ENCODE measurements around the gene ANKZF1.

ANKZF1 gene

GRCh38 chr2:219250049-219250781 lies 20.6 kb downstream of the ANKZF1 start:
- peak overlapping the region; percentile 74 for H4K8ac ChIP-seq (ENCODE audit: low read length)
- H3K4me2 ChIP-seq (ENCODE audit: low read length, poor library complexity, severe bottlenecking), result no peak overlapping the region
- peak overlapping the region; percentile 77 to 79 for H3K4ac ChIP-seq (ENCODE audit: low read depth in 1 of 2, low read length in 2 of 2)
- H3K4me1 ChIP-seq (ENCODE audit: control insufficient read depth, insufficient read depth, low read depth, low read length), result peaks cover 69% of the 10 kb centered on the region
- H3K4me3 ChIP-seq (ENCODE audit: insufficient read depth in 1 of 2, low read depth in 1 of 2, low read length in 2 of 2), result peak overlapping the region in 1 of 2 experiments; percentile 10
- H3K18ac ChIP-seq (ENCODE audit: low read depth in 1 of 2, low read length in 2 of 2), result peak overlapping the region; percentile 13 to 46
- no peak overlapping the region for H3K23ac ChIP-seq (ENCODE audit: low read length in 2 of 2)
- H2AFZ ChIP-seq (ENCODE audit: low read depth, low read length), result no peak overlapping the region
- WGBS, result 95% methylated on average over 22 of the region's 22 CpGs
- peak overlapping the region; percentile 99 for H3K27ac ChIP-seq (ENCODE audit: low read length, poor library complexity, severe bottlenecking)
- peak overlapping the region; percentile 35 to 57 for H2BK12ac ChIP-seq (ENCODE audit: low read length in 2 of 2)
- peak overlapping the region; percentile 89 for H2AK5ac ChIP-seq (ENCODE audit: low read length, severe bottlenecking)
- no peaks in the 10 kb centered on the region for H3K9me3 ChIP-seq (ENCODE audit: control insufficient read depth, low read length)
- H3K27me3 ChIP-seq (ENCODE audit: control insufficient read depth in 1 of 2, insufficient read depth in 1 of 2, low read length in 2 of 2), result peaks cover 0 to 11% of the 10 kb centered on the region in 2 experiments
- H4K91ac ChIP-seq (ENCODE audit: low read length), result peak overlapping the region; percentile 97
- H3K36me3 ChIP-seq (ENCODE audit: control insufficient read depth in 1 of 2, insufficient read depth in 2 of 2, low read depth in 1 of 2, low read length in 2 of 2), result peaks cover 32 to 33% of the 10 kb centered on the region in 2 experiments
- H2BK120ac ChIP-seq (ENCODE audit: low read depth, low read length), result no peak overlapping the region
- peak overlapping the region in 1 of 2 experiments; percentile 64 for H3K14ac ChIP-seq (ENCODE audit: low read length in 2 of 2)
- DNase-seq, result peak; percentile 59
- peaks cover 15% of the 10 kb centered on the region for H3K79me1 ChIP-seq (replicated peaks; ENCODE audit: low read length, poor library complexity, severe bottlenecking)
- H2BK15ac ChIP-seq (ENCODE audit: low read depth, poor library complexity, severe bottlenecking), result peak overlapping the region; percentile 73
- H3K9ac ChIP-seq (ENCODE audit: low read length), result peak overlapping the region; percentile 63
- peak overlapping the region; percentile 95 for H2BK5ac ChIP-seq (ENCODE audit: low read depth, low read length, poor library complexity, severe bottlenecking)

- H3K27me3 ChIP-seq (ENCODE audit: control insufficient read depth in 1 of 2, insufficient read depth in 1 of 2, low read length in 2 of 2), result peaks cover 0 to 16% of the 10 kb centered on the region in 2 experiments
- no peak overlapping the region for H2BK15ac ChIP-seq (ENCODE audit: low read depth, poor library complexity, severe bottlenecking)
- H3K36me3 ChIP-seq (ENCODE audit: control insufficient read depth in 1 of 2, insufficient read depth in 2 of 2, low read depth in 1 of 2, low read length in 2 of 2), result peaks cover 31% of the 10 kb centered on the region in 2 experiments
- no peak overlapping the region for H4K91ac ChIP-seq (ENCODE audit: low read length)
- peaks cover 11% of the 10 kb centered on the region for H3K79me1 ChIP-seq (replicated peaks; ENCODE audit: low read length, poor library complexity, severe bottlenecking)
- peak overlapping the region; percentile 35 for H4K8ac ChIP-seq (ENCODE audit: low read length)
- H2AFZ ChIP-seq (ENCODE audit: low read depth, low read length), result no peak overlapping the region
- H3K4me3 ChIP-seq (ENCODE audit: insufficient read depth in 1 of 2, low read depth in 1 of 2, low read length in 2 of 2), result peak overlapping the region in 1 of 2 experiments; percentile 85
- H3K4me2 ChIP-seq (ENCODE audit: low read length, poor library complexity, severe bottlenecking), result peak overlapping the region; percentile 36
- no peak overlapping the region for H2BK120ac ChIP-seq (ENCODE audit: low read depth, low read length)
- peak overlapping the region; percentile 89 for H2AK5ac ChIP-seq (ENCODE audit: low read length, severe bottlenecking)
- H2BK5ac ChIP-seq (ENCODE audit: low read depth, low read length, poor library complexity, severe bottlenecking), result no peak overlapping the region
- no peaks in the 10 kb centered on the region for H3K9me3 ChIP-seq (ENCODE audit: control insufficient read depth, low read length)
- peak overlapping the region in 1 of 2 experiments; percentile 51 for H2BK12ac ChIP-seq (ENCODE audit: low read length in 2 of 2)
- DNase-seq, result peak; percentile 5
- no peak overlapping the region for H3K9ac ChIP-seq (ENCODE audit: low read length)
- H3K4ac ChIP-seq (ENCODE audit: low read depth in 1 of 2, low read length in 2 of 2), result peak overlapping the region in 1 of 2 experiments; percentile 26
- peaks cover 66% of the 10 kb centered on the region for H3K4me1 ChIP-seq (ENCODE audit: control insufficient read depth, insufficient read depth, low read depth, low read length)
- H3K18ac ChIP-seq (ENCODE audit: low read depth in 1 of 2, low read length in 2 of 2), result no peak overlapping the region
- H3K23ac ChIP-seq (ENCODE audit: low read length in 2 of 2), result no peak overlapping the region
- WGBS, result 79% methylated on average over 6 of the region's 6 CpGs
- peak overlapping the region in 1 of 2 experiments; percentile 35 for H3K14ac ChIP-seq (ENCODE audit: low read length in 2 of 2)
- peak overlapping the region; percentile 99 for H3K27ac ChIP-seq (ENCODE audit: low read length, poor library complexity, severe bottlenecking)
Observed at GRCh38 chr2:219251656-219252055, 22.1 kb downstream of the ANKZF1 start.

GRCh38 chr2:219252084-219252483 lies 22.5 kb downstream of the ANKZF1 start:
- Histone ChIP-seq H3K23ac (ENCODE audit: low read length in 2 of 2) (no peak overlapping the region), H2BK15ac (ENCODE audit: low read depth, poor library complexity, severe bottlenecking) (no peak overlapping the region), H3K4me2 (ENCODE audit: low read length, poor library complexity, severe bottlenecking) (peak overlapping the region; percentile 100), H3K4ac (ENCODE audit: low read depth in 1 of 2, low read length in 2 of 2) (peak overlapping the region in 1 of 2 experiments; percentile 26), H3K18ac (ENCODE audit: low read depth in 1 of 2, low read length in 2 of 2) (no peak overlapping the region), H3K27ac (ENCODE audit: low read length, poor library complexity, severe bottlenecking) (peak overlapping the region; percentile 99), H3K36me3 (ENCODE audit: control insufficient read depth in 1 of 2, insufficient read depth in 2 of 2, low read depth in 1 of 2, low read length in 2 of 2) (peaks cover 27 to 28% of the 10 kb centered on the region in 2 experiments), H3K14ac (ENCODE audit: low read length in 2 of 2) (no peak overlapping the region), H3K79me1 (replicated peaks; ENCODE audit: low read length, poor library complexity, severe bottlenecking) (peaks cover 8% of the 10 kb centered on the region), H2AK5ac (ENCODE audit: low read length, severe bottlenecking) (peak overlapping the region; percentile 89), H4K91ac (ENCODE audit: low read length) (no peak overlapping the region), H3K4me3 (ENCODE audit: insufficient read depth in 1 of 2, low read depth in 1 of 2, low read length in 2 of 2) (peak overlapping the region in 1 of 2 experiments; percentile 85), H4K8ac (ENCODE audit: low read length) (no peak overlapping the region), H3K9me3 (ENCODE audit: control insufficient read depth, low read length) (no peaks in the 10 kb centered on the region), H3K9ac (ENCODE audit: low read length) (no peak overlapping the region), H3K4me1 (ENCODE audit: control insufficient read depth, insufficient read depth, low read depth, low read length) (peaks cover 65% of the 10 kb centered on the region), H2AFZ (ENCODE audit: low read depth, low read length) (no peak overlapping the region), H3K27me3 (ENCODE audit: control insufficient read depth in 1 of 2, insufficient read depth in 1 of 2, low read length in 2 of 2) (peaks cover 0 to 16% of the 10 kb centered on the region in 2 experiments), H2BK120ac (ENCODE audit: low read depth, low read length) (no peak overlapping the region), H2BK12ac (ENCODE audit: low read length in 2 of 2) (peak overlapping the region in 1 of 2 experiments; percentile 51), H2BK5ac (ENCODE audit: low read depth, low read length, poor library complexity, severe bottlenecking) (no peak overlapping the region)
- WGBS, result 89% methylated on average over 1 of the region's 5 CpGs
- DNase-seq, result no peak

GRCh38 chr2:219252570-219252899 lies 22.9 kb downstream of the ANKZF1 start:
- no peak overlapping the region for H3K4ac ChIP-seq (ENCODE audit: low read depth in 1 of 2, low read length in 2 of 2)

More at GRCh38 chr2:219252570-219252899, 22.9 kb downstream of the ANKZF1 start:
- H3K4me2 ChIP-seq (ENCODE audit: low read length, poor library complexity, severe bottlenecking), result peak overlapping the region; percentile 100
- no peak overlapping the region for H3K23ac ChIP-seq (ENCODE audit: low read length in 2 of 2)
- DNase-seq, result no peak
- H3K36me3 ChIP-seq (ENCODE audit: control insufficient read depth in 1 of 2, insufficient read depth in 2 of 2, low read depth in 1 of 2, low read length in 2 of 2), result peaks cover 22 to 24% of the 10 kb centered on the region in 2 experiments
- H3K79me1 ChIP-seq (replicated peaks; ENCODE audit: low read length, poor library complexity, severe bottlenecking), result peaks cover 4% of the 10 kb centered on the region
- H3K4me1 ChIP-seq (ENCODE audit: control insufficient read depth, insufficient read depth, low read depth, low read length), result peaks cover 62% of the 10 kb centered on the region
- no peak overlapping the region for H4K8ac ChIP-seq (ENCODE audit: low read length)
- H3K9me3 ChIP-seq (ENCODE audit: control insufficient read depth, low read length), result no peaks in the 10 kb centered on the region
- no peak overlapping the region for H2AK5ac ChIP-seq (ENCODE audit: low read length, severe bottlenecking)
- WGBS, result 25% methylated on average over 9 of the region's 9 CpGs
- H3K27ac ChIP-seq (ENCODE audit: low read length, poor library complexity, severe bottlenecking), result peak overlapping the region; percentile 38
- no peak overlapping the region for H4K91ac ChIP-seq (ENCODE audit: low read length)
- no peak overlapping the region for H3K14ac ChIP-seq (ENCODE audit: low read length in 2 of 2)
- H2BK120ac ChIP-seq (ENCODE audit: low read depth, low read length), result no peak overlapping the region
- peak overlapping the region; percentile 70 for H3K9ac ChIP-seq (ENCODE audit: low read length)
- no peak overlapping the region for H2AFZ ChIP-seq (ENCODE audit: low read depth, low read length)
- no peak overlapping the region for H2BK5ac ChIP-seq (ENCODE audit: low read depth, low read length, poor library complexity, severe bottlenecking)
- H3K18ac ChIP-seq (ENCODE audit: low read depth in 1 of 2, low read length in 2 of 2), result no peak overlapping the region
- H2BK12ac ChIP-seq (ENCODE audit: low read length in 2 of 2), result peak overlapping the region in 1 of 2 experiments; percentile 8
- H3K27me3 ChIP-seq (ENCODE audit: control insufficient read depth in 1 of 2, insufficient read depth in 1 of 2, low read length in 2 of 2), result peaks cover 0 to 16% of the 10 kb centered on the region in 2 experiments
- H2BK15ac ChIP-seq (ENCODE audit: low read depth, poor library complexity, severe bottlenecking), result no peak overlapping the region
- peak overlapping the region; percentile 64 to 85 for H3K4me3 ChIP-seq (ENCODE audit: insufficient read depth in 1 of 2, low read depth in 1 of 2, low read length in 2 of 2)
